Lower leg skin (tissue), 4 donors: Measurements from ENCODE around the gene RUNDC3A. TPM values are rescaled to one million over a fixed set of nuclear protein-coding genes. Genes with fewer than 3 reads are reported as not detected.

ENCODE experiments used
- DNase-seq, 2 donors: peaks; one replicate each; pipeline ENCODE4 v3.0.0-alpha.2; 2019; ENCODE audit warnings: low spot score in 2 of 2
- H3K4me3 ChIP-seq: fragments of 200-600 bp; sonication (generic); 2 replicates; pipeline ENCODE4 v1.5.1; 2017; ENCODE audit warnings: mild to moderate bottlenecking, low read depth; ENCODE audit not compliant: poor library complexity, severe bottlenecking
- POLR2A ChIP-seq, 2 donors: fragments of 450-650 bp; IDR thresholded peaks; one replicate each; pipeline ENCODE4 v1.6.1; 2016 to 2017; ENCODE audit warnings: antibody characterized with exemption in 2 of 2, mild to moderate bottlenecking in 1 of 2, moderate library complexity in 1 of 2
- WGBS, 2 donors: methylation state at CpG; one replicate each; pipeline ENCODE4 v1.1.5; 2018; 5-methylcytosine and 5-hydroxymethylcytosine counted together
- intact Hi-C: fragments of 100-400 bp; cut with DNase I; formaldehyde crosslinking; loops from one replicate; pipeline ENCODE4 v1.15.0; 2023; ENCODE audit warnings: low total_unique reads
- total RNA-seq, 4 donors: library from RNA; depleted of rRNA; stranded (reverse); fragments of >200 nt; gene quantifications; one replicate each; pipeline ENCODE4 v1.1.0, GENCODE V29; 2016
- TF ChIP-seq, protein P1 (sequence below), 3 donors: fragments of 450-650 bp; IDR thresholded peaks; one replicate each; pipeline ENCODE4 v1.5.1; 2016; ENCODE audit warnings: antibody characterized with exemption in 3 of 3, mild to moderate bottlenecking in 3 of 3, moderate library complexity in 2 of 3

Gene RUNDC3A
- total RNA-seq, 4 donors from 2014 or later: 12.6 to 29.5 (median 17.1) TPM

DNA sequence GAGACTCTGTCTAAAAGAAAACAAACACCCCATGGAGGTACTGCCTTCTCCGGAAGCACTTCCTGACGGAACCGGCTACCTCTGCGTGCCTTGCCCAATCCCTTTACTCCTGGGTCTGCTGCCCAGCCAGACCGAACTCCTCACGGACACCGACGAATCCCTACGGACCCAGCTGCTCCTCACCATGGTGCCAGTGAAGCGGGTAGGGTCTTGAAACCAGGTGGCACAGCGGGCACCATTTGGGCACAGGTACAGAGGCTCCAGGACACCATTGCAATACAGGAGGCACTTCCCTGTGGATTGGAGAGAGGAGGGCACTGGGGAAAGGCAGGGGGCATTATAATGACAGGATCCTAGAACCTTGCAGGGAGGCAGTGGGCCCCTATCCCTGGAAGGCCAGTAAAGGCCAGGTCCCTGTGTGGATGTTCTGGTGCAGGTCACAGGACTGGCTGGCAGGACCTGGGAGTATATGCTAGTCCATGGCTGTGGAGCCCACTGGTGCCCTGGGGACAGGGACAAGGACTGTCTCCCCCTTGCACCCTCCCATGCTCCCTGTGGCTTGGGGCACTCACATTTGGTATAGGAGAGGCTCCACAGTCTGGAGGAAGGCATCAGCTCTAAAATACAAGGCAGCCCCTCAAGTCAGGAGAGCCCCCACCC lies 14.0 kb downstream of the RUNDC3A start:
- WGBS, 2 donors: 93 to 94% methylated on average over 11 of the region's 11 CpGs
- DNase-seq: no peak
- TF ChIP-seq, protein P1, sequence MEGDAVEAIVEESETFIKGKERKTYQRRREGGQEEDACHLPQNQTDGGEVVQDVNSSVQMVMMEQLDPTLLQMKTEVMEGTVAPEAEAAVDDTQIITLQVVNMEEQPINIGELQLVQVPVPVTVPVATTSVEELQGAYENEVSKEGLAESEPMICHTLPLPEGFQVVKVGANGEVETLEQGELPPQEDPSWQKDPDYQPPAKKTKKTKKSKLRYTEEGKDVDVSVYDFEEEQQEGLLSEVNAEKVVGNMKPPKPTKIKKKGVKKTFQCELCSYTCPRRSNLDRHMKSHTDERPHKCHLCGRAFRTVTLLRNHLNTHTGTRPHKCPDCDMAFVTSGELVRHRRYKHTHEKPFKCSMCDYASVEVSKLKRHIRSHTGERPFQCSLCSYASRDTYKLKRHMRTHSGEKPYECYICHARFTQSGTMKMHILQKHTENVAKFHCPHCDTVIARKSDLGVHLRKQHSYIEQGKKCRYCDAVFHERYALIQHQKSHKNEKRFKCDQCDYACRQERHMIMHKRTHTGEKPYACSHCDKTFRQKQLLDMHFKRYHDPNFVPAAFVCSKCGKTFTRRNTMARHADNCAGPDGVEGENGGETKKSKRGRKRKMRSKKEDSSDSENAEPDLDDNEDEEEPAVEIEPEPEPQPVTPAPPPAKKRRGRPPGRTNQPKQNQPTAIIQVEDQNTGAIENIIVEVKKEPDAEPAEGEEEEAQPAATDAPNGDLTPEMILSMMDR (IDR thresholded peaks at IDR 0.05): no peak
- no peak overlapping the region for H3K4me3 ChIP-seq
- intact Hi-C loops: loop anchor here (5.0 kb wide), 1 partner anchor 105 kb away; the partner anchor contains the start of gene UBTF

DNA sequence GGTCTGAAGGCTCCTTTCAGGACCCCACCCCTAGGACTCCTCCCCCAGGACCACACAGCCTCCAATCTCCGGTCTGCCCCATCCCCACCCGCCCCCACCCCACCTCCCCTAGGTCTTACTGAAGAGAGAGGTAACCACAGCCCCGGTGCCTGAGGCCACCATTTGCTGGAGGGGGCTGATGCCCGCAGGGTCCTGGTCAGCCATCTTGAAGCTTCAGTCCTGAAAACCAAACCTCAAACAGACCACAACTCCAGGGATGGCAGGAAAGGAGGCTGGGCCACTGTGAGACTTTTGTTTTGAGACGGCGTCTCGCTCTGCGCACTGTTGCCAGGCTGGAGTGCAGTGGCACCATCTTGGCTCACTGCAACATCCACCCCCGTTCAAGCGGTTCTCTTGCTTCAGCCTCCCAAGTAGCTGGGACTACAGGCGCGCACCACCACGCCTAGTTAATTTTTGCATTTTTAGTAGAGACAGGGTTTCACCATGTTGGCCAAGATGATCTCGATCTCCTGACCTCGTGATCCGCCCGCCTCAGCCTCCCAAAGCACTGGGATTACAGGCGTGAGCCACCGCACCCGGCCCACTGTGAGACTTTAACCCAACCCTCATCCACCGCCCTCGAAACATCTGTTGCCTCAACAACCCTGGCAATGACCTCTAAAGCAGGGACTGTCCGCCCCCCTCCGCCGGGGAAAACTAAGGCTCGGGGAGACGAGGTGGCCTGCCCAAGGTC lies 15.1 kb downstream of the RUNDC3A start:
- no peak for TF ChIP-seq POLR2A (IDR thresholded peaks at IDR 0.05)
- TF ChIP-seq, protein P1 (IDR thresholded peaks at IDR 0.05): no peak
- peak overlapping the region; percentile 74 for H3K4me3 ChIP-seq
- intact Hi-C loops: loop anchor here (5.0 kb wide), 1 partner anchor 106 kb away; the partner anchor contains the start of gene UBTF
- 67 to 71% methylated on average over 25 to 26 of the region's 27 CpGs for WGBS, 2 donors
- DNase-seq: peak in 1 of 2 donors; percentile 84

DNA sequence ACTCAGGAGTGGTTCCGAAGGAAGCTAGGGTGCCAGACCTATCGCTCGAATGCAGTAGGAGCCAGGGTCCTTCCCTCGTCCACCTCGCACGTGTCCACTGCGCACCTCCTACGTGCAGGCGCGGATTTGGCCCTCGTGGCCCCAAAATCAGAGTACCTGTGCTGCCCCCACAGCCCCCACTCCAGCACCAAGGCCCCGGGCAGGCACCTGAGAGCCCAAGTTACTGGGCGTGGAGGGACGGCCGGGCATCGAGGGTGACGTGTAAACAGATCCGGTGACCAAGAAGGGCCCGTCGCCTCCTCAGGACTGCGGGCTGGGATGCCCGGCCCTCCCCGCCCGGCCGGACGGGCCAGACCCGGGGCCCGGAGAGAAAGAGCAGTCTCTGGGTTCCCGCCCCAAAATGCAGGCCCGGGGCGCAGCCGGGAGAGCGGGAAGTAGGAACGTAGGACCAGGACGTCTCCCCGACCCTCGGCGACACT lies 15.7 kb downstream of the RUNDC3A start:
- TF ChIP-seq, protein P1 (IDR thresholded peaks at IDR 0.05): no peak
- TF ChIP-seq POLR2A (IDR thresholded peaks at IDR 0.05): no peak
- intact Hi-C loops: loop anchor here (5.0 kb wide), 1 partner anchor 107 kb away; the partner anchor contains the start of gene UBTF
- H3K4me3 ChIP-seq: peak overlapping the region; percentile 74
- DNase-seq: peak in 1 of 2 donors; percentile 89
- WGBS, 2 donors: 0 to 1% methylated on average over 10 to 38 of the region's 38 CpGs

DNA sequence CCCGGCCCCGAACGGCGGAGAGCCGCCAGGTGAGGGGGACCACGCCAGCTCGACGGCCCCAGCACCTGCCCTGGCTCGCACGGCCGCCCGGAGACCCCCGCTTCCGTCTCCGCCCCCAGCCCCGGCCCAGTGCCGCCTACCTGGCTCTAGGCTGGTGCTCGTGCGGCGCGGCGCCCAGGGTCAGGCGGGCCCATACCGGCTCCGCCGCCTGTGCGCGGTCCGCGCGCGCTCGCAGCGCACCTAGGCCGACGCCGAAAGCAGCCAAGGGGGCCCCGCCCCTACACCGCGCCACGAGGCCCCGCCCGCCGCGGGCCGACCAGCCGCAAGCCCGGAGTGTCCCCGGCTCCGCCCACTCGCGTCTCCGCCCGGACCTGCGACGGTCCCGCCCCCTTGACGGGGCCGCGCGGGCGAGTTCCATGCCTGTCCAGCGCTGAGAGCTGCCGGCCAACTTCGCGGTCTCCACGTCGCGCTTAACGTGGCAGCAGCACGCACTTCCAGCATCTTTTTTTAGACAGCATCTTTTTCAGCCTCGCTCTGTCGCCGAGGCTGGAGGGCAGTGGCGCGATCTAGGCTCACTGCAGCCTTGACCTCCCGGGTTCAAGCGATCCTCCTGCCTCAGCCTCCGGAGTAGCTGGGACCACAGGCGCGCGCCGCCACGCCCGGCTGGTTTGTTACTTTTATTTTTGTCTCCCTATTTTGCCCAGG lies 16.3 kb downstream of the RUNDC3A start, which contains the start of gene SLC25A39:
Gene SLC25A39 (minus strand): TSS at position 253 of the 705 bp plus-strand sequence. CDS start 1,261 bp downstream, outside the sequence.
- 0 to 2% methylated on average over 25 to 41 of the region's 85 CpGs for WGBS, 2 donors
- DNase-seq: peak; percentile 90 to 99
- intact Hi-C loops: loop anchor here (5.0 kb wide), 1 partner anchor 107 kb away; the partner anchor contains the start of gene UBTF
- H3K4me3 ChIP-seq: peak within 1 kb of the TSS; percentile 74
- TF ChIP-seq, protein P1 (IDR thresholded peaks at IDR 0.05): no peak
- no peak for TF ChIP-seq POLR2A (IDR thresholded peaks at IDR 0.05)

DNA sequence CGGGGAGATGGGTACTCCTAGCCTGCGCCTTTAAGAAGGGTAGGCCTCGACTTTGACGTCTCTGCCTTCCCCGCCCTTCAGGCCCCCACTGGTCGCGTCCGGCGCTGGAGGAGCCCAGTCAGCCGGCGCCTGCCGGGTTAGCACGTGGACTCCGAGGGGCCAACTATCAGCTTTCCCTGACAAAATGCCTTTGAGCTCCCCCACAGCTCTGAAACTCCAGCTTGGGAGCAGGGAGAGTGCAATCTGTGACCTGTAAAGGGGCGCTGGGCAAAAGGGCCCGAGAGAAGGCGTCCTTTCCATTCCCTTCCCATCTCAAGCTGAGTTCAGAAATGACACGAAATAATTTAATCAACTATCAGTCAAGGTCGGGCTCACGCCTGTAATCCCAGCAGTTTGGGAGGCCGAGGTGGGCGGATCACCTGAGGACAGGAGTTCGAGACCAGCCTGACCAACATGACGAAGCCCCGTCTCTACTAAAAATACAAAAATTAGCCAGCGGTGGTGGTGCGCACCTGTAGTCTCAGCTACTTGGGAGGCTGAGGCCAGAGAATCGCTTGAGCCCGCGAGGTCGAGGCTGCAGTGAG lies 18.6 kb downstream of the RUNDC3A start:
- H3K4me3 ChIP-seq: no peak overlapping the region
- no peak for TF ChIP-seq POLR2A (IDR thresholded peaks at IDR 0.05)
- TF ChIP-seq, protein P1 (IDR thresholded peaks at IDR 0.05): no peak
- DNase-seq: peak; percentile 96 to 99
- intact Hi-C loops: no loop called here
- 25 to 29% methylated on average over 28 to 29 of the region's 31 CpGs for WGBS, 2 donors
